Common myeloid progenitor, CD34-positive (primary cell): ENCODE measurements around the gene SAMD8.
"Not testable (repeated sequence)": the region's sequence is repeated elsewhere in the genome, so short reads cannot be mapped to it uniquely, and the experiment has no call there.

Experiments used
- CTCF ChIA-PET: fragments of 350-600 bp; sonication (Branson Sonifier 250); formaldehyde crosslinking; loops from one replicate; lab custom pipeline; 2021; ENCODE audit warnings: antibody characterized with exemption; lab: Charles Lee
- POLR2A ChIA-PET: fragments of 350-600 bp; sonication (Branson Sonifier 250); formaldehyde crosslinking; loops from one replicate; lab custom pipeline; 2021; ENCODE audit warnings: antibody characterized with exemption; lab: Charles Lee
- DNase-seq, 3 donors: peaks; one replicate each; pipeline versions ENCODE4 v3.0.0 to v3.0.0-alpha.2; 2013
- H3K27ac ChIP-seq, 2 experiments: 1 replicate in 1 of 2; 2 replicates in 1 of 2; pipeline ENCODE4 v1.7.0; 2013; ENCODE audit warnings: inconsistent platforms in 2 of 2, low read length in 2 of 2, mild to moderate bottlenecking in 2 of 2, low read depth in 1 of 2, moderate library complexity in 1 of 2; ENCODE audit not compliant: severe bottlenecking in 2 of 2, insufficient read depth in 1 of 2, poor library complexity in 1 of 2
- H3K27me3 ChIP-seq, 5 experiments: replicated peaks in 2 of 5; 1 replicate in 3 of 5; 2 replicates in 2 of 5; pipeline versions ENCODE4 v1.6.1 to v1.7.0; 2013; ENCODE audit warnings: low read length in 4 of 5, mild to moderate bottlenecking in 2 of 5, moderate library complexity in 2 of 5, inconsistent platforms in 1 of 5; ENCODE audit not compliant: insufficient read depth in 5 of 5, control insufficient read depth in 4 of 5
- H3K36me3 ChIP-seq, 4 experiments: 1 replicate in 2 of 4; 2 replicates in 2 of 4; pipeline versions ENCODE4 v1.6.1 to v1.7.0; 2013; ENCODE audit warnings: low read length in 3 of 4, control low read depth in 1 of 4, mild to moderate bottlenecking in 1 of 4; ENCODE audit not compliant: control insufficient read depth in 4 of 4, insufficient read depth in 4 of 4
- H3K4me1 ChIP-seq, 4 experiments: 1 replicate in 3 of 4; 2 replicates in 1 of 4; pipeline versions ENCODE4 v1.6.1 to v1.7.1; 2013; ENCODE audit warnings: low read length in 3 of 4, mild to moderate bottlenecking in 3 of 4, control low read depth in 1 of 4, inconsistent platforms in 1 of 4, moderate library complexity in 1 of 4; ENCODE audit not compliant: control insufficient read depth in 4 of 4, insufficient read depth in 4 of 4; ENCODE audit errors: control extremely low read depth in 1 of 4
- H3K4me3 ChIP-seq, 7 experiments: 1 replicate in 4 of 7; 2 replicates in 3 of 7; pipeline versions ENCODE4 v1.5.1 to v1.7.0; 2013; ENCODE audit warnings: mild to moderate bottlenecking in 7 of 7, low read length in 6 of 7, moderate library complexity in 6 of 7, inconsistent platforms in 2 of 7, low read depth in 2 of 7, control low read depth in 1 of 7; ENCODE audit not compliant: insufficient read depth in 4 of 7, control insufficient read depth in 1 of 7; ENCODE audit errors: extremely low read depth in 1 of 7
- H3K9me3 ChIP-seq, 5 experiments: 1 replicate in 4 of 5; 2 replicates in 1 of 5; pipeline versions ENCODE4 v1.6.1 to v1.7.1; 2013; ENCODE audit warnings: low read length in 4 of 5, mild to moderate bottlenecking in 2 of 5, inconsistent platforms in 1 of 5, low read depth in 1 of 5, moderate library complexity in 1 of 5; ENCODE audit not compliant: control insufficient read depth in 4 of 5, insufficient read depth in 2 of 5; ENCODE audit errors: control extremely low read depth in 1 of 5
- WGBS: methylation state at CpG from one replicate; pipeline ENCODE4 v1.1.5; 2013; ENCODE audit not compliant: insufficient coverage; 5-methylcytosine and 5-hydroxymethylcytosine counted together

The SAMD8 gene

GRCh38 chr10:75199949-75200348 lies 88.5 kb downstream of the SAMD8 start:
- 100% methylated on average over 1 of the region's 6 CpGs for WGBS
- CTCF ChIA-PET: interaction anchor here (0.7 to 2.2 kb wide), 3 partner anchors 8 to 35 kb away, joined by 3 to 13 read pairs (median 3); partner anchors contain the start of gene COMTD1
- POLR2A ChIA-PET: interaction anchor here (0.6 to 0.7 kb wide), 2 partner anchors 10 to 16 kb away, joined by 3 read pairs; no protein-coding TSS in a partner anchor
- H3K27ac ChIP-seq, H3K4me3 ChIP-seq, H3K27me3 ChIP-seq, H3K36me3 ChIP-seq, H3K4me1 ChIP-seq, H3K9me3 ChIP-seq, DNase-seq: not testable (repeated sequence)

GRCh38 chr10:75201793-75202307 lies 90.4 kb downstream of the SAMD8 start:
- ChIA-PET CTCF (interaction anchor here (1.6 to 2.1 kb wide), 2 partner anchors 14 kb away, joined by 3 to 5 read pairs; no protein-coding TSS in a partner anchor), POLR2A (no interaction called here)
- Histone ChIP-seq H3K4me1 (no peaks in the 10 kb centered on the region), H3K27me3 (no peaks in the 10 kb centered on the region), H3K9me3 (no peaks in the 10 kb centered on the region), H3K4me3 (no peak overlapping the region), H3K36me3 (no peaks in the 10 kb centered on the region), H3K27ac (no peak overlapping the region)
- DNase-seq: no peak
- WGBS: 91% methylated on average over 7 of the region's 9 CpGs

- Histone ChIP-seq H3K4me3 (no peak overlapping the region), H3K27ac (no peak overlapping the region), H3K4me1 (no peaks in the 10 kb centered on the region), H3K36me3 (no peaks in the 10 kb centered on the region), H3K9me3 (no peaks in the 10 kb centered on the region), H3K27me3 (no peaks in the 10 kb centered on the region)
- WGBS: 100% methylated on average over 1 of the region's 1 CpG
- ChIA-PET CTCF (interaction anchor here (1.6 to 2.1 kb wide), 2 partner anchors 13 to 15 kb away, joined by 3 to 5 read pairs; no protein-coding TSS in a partner anchor), POLR2A (no interaction called here)
- DNase-seq: no peak
Observed at GRCh38 chr10:75202321-75203045, 91.0 kb downstream of the SAMD8 start.

GRCh38 chr10:75203046-75203620 lies 91.7 kb downstream of the SAMD8 start:
- ChIA-PET CTCF (interaction anchor here (1.6 kb wide), 1 partner anchor 12 kb away, joined by 3 read pairs; no protein-coding TSS in a partner anchor), POLR2A (interaction anchor here (0.6 kb wide), 1 partner anchor 19 kb away, joined by 4 read pairs; no protein-coding TSS in a partner anchor)
- not testable (repeated sequence) for H3K27ac ChIP-seq, H3K9me3 ChIP-seq, H3K27me3 ChIP-seq, H3K36me3 ChIP-seq, H3K4me3 ChIP-seq, DNase-seq, H3K4me1 ChIP-seq
- 97% methylated on average over 9 of the region's 11 CpGs for WGBS

- DNase-seq: no peak
- Histone ChIP-seq H3K27ac (no peak overlapping the region), H3K36me3 (no peaks in the 10 kb centered on the region), H3K4me1 (no peaks in the 10 kb centered on the region), H3K27me3 (no peaks in the 10 kb centered on the region), H3K9me3 (no peaks in the 10 kb centered on the region), H3K4me3 (no peak overlapping the region)
- ChIA-PET POLR2A (interaction anchor here (0.6 kb wide), 1 partner anchor 19 kb away, joined by 4 read pairs; no protein-coding TSS in a partner anchor), CTCF (no interaction called here)
- 100% methylated on average over 3 of the region's 5 CpGs for WGBS
Observed at GRCh38 chr10:75203724-75204123, 92.3 kb downstream of the SAMD8 start.

- no peaks in the 10 kb centered on the region for H3K36me3 ChIP-seq
- peaks cover 0 to 10% (median 6%) of the 10 kb centered on the region in 4 experiments for H3K4me1 ChIP-seq
- ChIA-PET CTCF (interaction anchor here (0.8 to 2.8 kb wide), 3 partner anchors 8 to 15 kb away, joined by 3 to 9 read pairs (median 4); no protein-coding TSS in a partner anchor), POLR2A (no interaction called here)
- H3K27ac ChIP-seq: no peak overlapping the region
- no peak overlapping the region for H3K4me3 ChIP-seq
- DNase-seq: no peak
- no peaks in the 10 kb centered on the region for H3K27me3 ChIP-seq
- 89% methylated on average over 2 of the region's 2 CpGs for WGBS
- H3K9me3 ChIP-seq: no peaks in the 10 kb centered on the region
Observed at GRCh38 chr10:75205908-75206307, 94.5 kb downstream of the SAMD8 start.
